Mesenchymal stem cell (in vitro differentiated cells and primary cell): ENCODE data around the gene PARN.
"Not testable (repeated sequence)": the region's sequence is repeated elsewhere in the genome, so short reads cannot be mapped to it uniquely, and the experiment has no call there.

ENCODE experiments used
- DNase-seq: peaks from one replicate; pipeline ENCODE4 v3.0.0-alpha.2; 2013
- H2AFZ ChIP-seq: one replicate; pipeline ENCODE4 v1.6.1; 2013; ENCODE audit warnings: low read depth, mild to moderate bottlenecking, control low read depth, inconsistent platforms, low read length, moderate library complexity
- H2AK5ac ChIP-seq: 2 replicates; pipeline ENCODE4 v1.6.1; 2013; ENCODE audit warnings: low read length, moderate library complexity, mild to moderate bottlenecking, inconsistent platforms; ENCODE audit not compliant: severe bottlenecking
- H2BK120ac ChIP-seq: one replicate; pipeline ENCODE4 v1.6.1; 2013; ENCODE audit warnings: low read depth, mild to moderate bottlenecking, inconsistent platforms, low read length, moderate library complexity
- H2BK12ac ChIP-seq, 2 experiments: one replicate each; pipeline ENCODE4 v1.6.1; 2013; ENCODE audit warnings: inconsistent platforms in 2 of 2, low read length in 2 of 2, mild to moderate bottlenecking in 2 of 2, moderate library complexity in 2 of 2, control low read depth in 1 of 2
- H2BK15ac ChIP-seq: one replicate; pipeline ENCODE4 v1.6.1; 2013; ENCODE audit warnings: mild to moderate bottlenecking, low read depth, inconsistent platforms; ENCODE audit not compliant: poor library complexity, severe bottlenecking
- H2BK5ac ChIP-seq: 2 replicates; pipeline ENCODE4 v1.6.1; 2013; ENCODE audit warnings: low read depth, mild to moderate bottlenecking, low read length, control low read depth, inconsistent platforms; ENCODE audit not compliant: poor library complexity, severe bottlenecking
- H3K14ac ChIP-seq, 2 experiments: one replicate each; pipeline ENCODE4 v1.6.1; 2013; ENCODE audit warnings: inconsistent platforms in 2 of 2, low read length in 2 of 2, control low read depth in 1 of 2, mild to moderate bottlenecking in 1 of 2, moderate library complexity in 1 of 2
- H3K18ac ChIP-seq, 2 experiments: one replicate each; pipeline ENCODE4 v1.6.1; 2013; ENCODE audit warnings: inconsistent platforms in 2 of 2, low read length in 2 of 2, control low read depth in 1 of 2, low read depth in 1 of 2, mild to moderate bottlenecking in 1 of 2
- H3K23ac ChIP-seq, 2 experiments: one replicate each; pipeline ENCODE4 v1.6.1; 2013; ENCODE audit warnings: inconsistent platforms in 2 of 2, low read length in 2 of 2, mild to moderate bottlenecking in 2 of 2, moderate library complexity in 2 of 2, control low read depth in 1 of 2
- H3K27ac ChIP-seq: 2 replicates; pipeline ENCODE4 v1.5.1; 2013; ENCODE audit warnings: mild to moderate bottlenecking, moderate library complexity, low read length, control low read depth, inconsistent platforms; ENCODE audit not compliant: poor library complexity, severe bottlenecking
- H3K27me3 ChIP-seq, 2 experiments: 2 replicates each; pipeline versions ENCODE4 v1.6.1 to v1.7.0; 2013; ENCODE audit warnings: low read length in 2 of 2, mild to moderate bottlenecking in 2 of 2, moderate library complexity in 2 of 2, control low read depth in 1 of 2, inconsistent platforms in 1 of 2; ENCODE audit not compliant: control insufficient read depth in 1 of 2, insufficient read depth in 1 of 2
- H3K36me3 ChIP-seq, 2 experiments: 2 replicates each; pipeline versions ENCODE4 v1.6.1 to v1.7.0; 2013; ENCODE audit warnings: low read length in 2 of 2, control low read depth in 1 of 2, inconsistent platforms in 1 of 2, low read depth in 1 of 2, mild to moderate bottlenecking in 1 of 2; ENCODE audit not compliant: insufficient read depth in 2 of 2, control insufficient read depth in 1 of 2
- H3K4ac ChIP-seq, 2 experiments: one replicate each; pipeline ENCODE4 v1.6.1; 2013; ENCODE audit warnings: inconsistent platforms in 2 of 2, low read length in 2 of 2, mild to moderate bottlenecking in 2 of 2, moderate library complexity in 2 of 2, control low read depth in 1 of 2, low read depth in 1 of 2
- H3K4me1 ChIP-seq: 2 replicates; pipeline ENCODE4 v1.6.1; 2013; ENCODE audit warnings: low read depth, low read length, control low read depth; ENCODE audit not compliant: control insufficient read depth, insufficient read depth
- H3K4me2 ChIP-seq: 2 replicates; pipeline ENCODE4 v1.6.1; 2013; ENCODE audit warnings: low read length, mild to moderate bottlenecking, inconsistent platforms; ENCODE audit not compliant: poor library complexity, severe bottlenecking
- H3K4me3 ChIP-seq, 2 experiments: 2 replicates each; pipeline versions ENCODE4 v1.5.1 to v1.7.0; 2013; ENCODE audit warnings: low read length in 2 of 2, mild to moderate bottlenecking in 2 of 2, control low read depth in 1 of 2, low read depth in 1 of 2; ENCODE audit not compliant: insufficient read depth in 1 of 2
- H3K79me1 ChIP-seq: replicated peaks from 2 replicates; pipeline ENCODE4 v1.6.1; 2013; ENCODE audit warnings: mild to moderate bottlenecking, control low read depth, low read length, inconsistent platforms; ENCODE audit not compliant: poor library complexity, severe bottlenecking
- H3K9ac ChIP-seq: 2 replicates; pipeline ENCODE4 v1.7.0; 2013; ENCODE audit warnings: mild to moderate bottlenecking, low read length, moderate library complexity
- H3K9me3 ChIP-seq: 2 replicates; pipeline ENCODE4 v1.7.0; 2013; ENCODE audit warnings: mild to moderate bottlenecking, low read length; ENCODE audit not compliant: control insufficient read depth
- H4K8ac ChIP-seq: one replicate; pipeline ENCODE4 v1.6.1; 2013; ENCODE audit warnings: inconsistent platforms, mild to moderate bottlenecking, low read length, moderate library complexity
- H4K91ac ChIP-seq: one replicate; pipeline ENCODE4 v1.6.1; 2013; ENCODE audit warnings: mild to moderate bottlenecking, low read length, inconsistent platforms
- WGBS: methylation state at CpG from one replicate; pipeline ENCODE4 v1.1.7; 2013; ENCODE audit warnings: mixed read lengths; 5-methylcytosine and 5-hydroxymethylcytosine counted together

The PARN gene

GRCh38 chr16:14399378-14400284, 230.4 kb downstream of the PARN start:
- H3K27ac ChIP-seq: peak overlapping the region; percentile 88
- peak overlapping the region in 1 of 2 experiments; percentile 63 for H3K4me3 ChIP-seq
- peak overlapping the region; percentile 86 for H3K9ac ChIP-seq
- H3K79me1 ChIP-seq: no peaks in the 10 kb centered on the region
- H2BK15ac ChIP-seq: no peak overlapping the region
- H3K4me2 ChIP-seq: peak overlapping the region; percentile 24
- H4K8ac ChIP-seq: peak overlapping the region; percentile 19
- no peaks in the 10 kb centered on the region for H3K36me3 ChIP-seq
- H3K27me3 ChIP-seq: no peaks in the 10 kb centered on the region
- peak; percentile 77 for DNase-seq
- H4K91ac ChIP-seq: no peak overlapping the region
- 61% methylated on average over 24 of the region's 25 CpGs for WGBS
- no peak overlapping the region for H2BK120ac ChIP-seq
- peaks cover 22% of the 10 kb centered on the region for H3K4me1 ChIP-seq
- H3K14ac ChIP-seq: peak overlapping the region in 1 of 2 experiments; percentile 83
- no peak overlapping the region for H3K23ac ChIP-seq
- H2AK5ac ChIP-seq: peak overlapping the region; percentile 40
- peak overlapping the region; percentile 65 for H2AFZ ChIP-seq
- peak overlapping the region in 1 of 2 experiments; percentile 30 for H3K18ac ChIP-seq
- no peaks in the 10 kb centered on the region for H3K9me3 ChIP-seq
- peak overlapping the region in 1 of 2 experiments; percentile 59 for H3K4ac ChIP-seq
- H2BK5ac ChIP-seq: peak overlapping the region; percentile 69
- H2BK12ac ChIP-seq: peak overlapping the region in 1 of 2 experiments; percentile 64

- Histone ChIP-seq H3K14ac (no peak overlapping the region), H3K4me2 (no peak overlapping the region), H3K4me3 (no peak overlapping the region), H2AFZ (no peak overlapping the region), H3K9me3 (no peaks in the 10 kb centered on the region), H3K4ac (no peak overlapping the region), H2BK120ac (no peak overlapping the region), H3K27me3 (no peaks in the 10 kb centered on the region), H3K18ac (no peak overlapping the region), H2BK5ac (no peak overlapping the region), H4K91ac (no peak overlapping the region), H2BK12ac (peak overlapping the region in 1 of 2 experiments; percentile 6), H3K4me1 (peaks cover 22% of the 10 kb centered on the region), H3K23ac (no peak overlapping the region), H3K79me1 (no peaks in the 10 kb centered on the region), H3K36me3 (no peaks in the 10 kb centered on the region), H2AK5ac (peak overlapping the region; percentile 87), H3K9ac (no peak overlapping the region), H2BK15ac (no peak overlapping the region), H3K27ac (no peak overlapping the region), H4K8ac (no peak overlapping the region)
- WGBS: 89% methylated on average over 11 of the region's 11 CpGs
- no peak for DNase-seq
Measured at GRCh38 chr16:14398014-14398717, 231.9 kb downstream of the PARN start.

- not testable (repeated sequence) for H3K4me2 ChIP-seq, H3K36me3 ChIP-seq, H3K79me1 ChIP-seq, H3K18ac ChIP-seq, H2AK5ac ChIP-seq, H4K8ac ChIP-seq, H4K91ac ChIP-seq, H3K4me3 ChIP-seq, H2BK120ac ChIP-seq, H3K27me3 ChIP-seq, H2BK5ac ChIP-seq, H3K14ac ChIP-seq, H2BK15ac ChIP-seq, H2BK12ac ChIP-seq, H3K27ac ChIP-seq, H2AFZ ChIP-seq, DNase-seq, H3K9ac ChIP-seq, H3K4ac ChIP-seq, H3K23ac ChIP-seq, H3K9me3 ChIP-seq
- H3K4me1 ChIP-seq: peaks cover 19% of the 10 kb centered on the region
- WGBS: 92% methylated on average over 8 of the region's 10 CpGs
Measured at GRCh38 chr16:14395710-14396304, 234.3 kb downstream of the PARN start.

GRCh38 chr16:14394834-14395233, 235.2 kb downstream of the PARN start:
- H3K27ac ChIP-seq: no peak overlapping the region
- 100% methylated on average over 1 of the region's 3 CpGs for WGBS
- no peak overlapping the region for H4K8ac ChIP-seq

More at GRCh38 chr16:14394834-14395233, 235.2 kb downstream of the PARN start:
- H3K4ac ChIP-seq: no peak overlapping the region
- no peak for DNase-seq
- no peak overlapping the region for H3K4me2 ChIP-seq
- no peak overlapping the region for H2BK12ac ChIP-seq
- H3K4me3 ChIP-seq: no peak overlapping the region
- no peaks in the 10 kb centered on the region for H3K36me3 ChIP-seq
- peaks cover 12% of the 10 kb centered on the region for H3K4me1 ChIP-seq
- H2BK5ac ChIP-seq: no peak overlapping the region
- no peak overlapping the region for H4K91ac ChIP-seq
- H3K18ac ChIP-seq: no peak overlapping the region
- no peaks in the 10 kb centered on the region for H3K9me3 ChIP-seq
- H2AK5ac ChIP-seq: no peak overlapping the region
- H2BK15ac ChIP-seq: no peak overlapping the region
- H3K27me3 ChIP-seq: peaks cover 0 to 5% of the 10 kb centered on the region in 2 experiments
- H2BK120ac ChIP-seq: no peak overlapping the region
- H3K79me1 ChIP-seq: no peaks in the 10 kb centered on the region
- no peak overlapping the region for H3K23ac ChIP-seq
- no peak overlapping the region for H2AFZ ChIP-seq
- H3K9ac ChIP-seq: no peak overlapping the region
- H3K14ac ChIP-seq: no peak overlapping the region
